Subcutaneous abdominal adipose tissue (tissue), 5 donors: ENCODE data around the gene AHDC1.
"Not testable (repeated sequence)": the region's sequence is repeated elsewhere in the genome, so short reads cannot be mapped to it uniquely, and the experiment has no call there.

Source experiments
- H3K27ac ChIP-seq: one replicate; pipeline ENCODE4 v1.7.0; 2013; ENCODE audit warnings: low read depth, mild to moderate bottlenecking, inconsistent platforms, low read length, moderate library complexity
- H3K27me3 ChIP-seq, 5 donors: one replicate each; pipeline ENCODE4 v1.7.0; 2013; ENCODE audit warnings: low read length in 5 of 5, inconsistent platforms in 1 of 5; ENCODE audit not compliant: control insufficient read depth in 5 of 5, insufficient read depth in 4 of 5
- H3K36me3 ChIP-seq, 5 donors: one replicate each; pipeline ENCODE4 v1.7.0; 2013; ENCODE audit warnings: low read length in 5 of 5; ENCODE audit not compliant: control insufficient read depth in 5 of 5, insufficient read depth in 5 of 5
- H3K4me1 ChIP-seq, 5 donors: one replicate each; pipeline ENCODE4 v1.7.0; 2013; ENCODE audit warnings: low read length in 5 of 5, mild to moderate bottlenecking in 3 of 5, moderate library complexity in 1 of 5; ENCODE audit not compliant: control insufficient read depth in 5 of 5, insufficient read depth in 5 of 5
- H3K4me3 ChIP-seq, 5 donors: one replicate each; pipeline ENCODE4 v1.7.0; 2013; ENCODE audit warnings: low read length in 5 of 5, low read depth in 1 of 5
- H3K9ac ChIP-seq, 5 donors: one replicate each; pipeline ENCODE4 v1.7.0; 2013; ENCODE audit warnings: low read length in 5 of 5, mild to moderate bottlenecking in 4 of 5, moderate library complexity in 3 of 5
- H3K9me3 ChIP-seq, 5 donors: one replicate each; pipeline ENCODE4 v1.7.0; 2013; ENCODE audit warnings: low read length in 5 of 5; ENCODE audit not compliant: control insufficient read depth in 5 of 5
- donor health status: healthy.
- donor health status: healthy.
- donor health status: healthy.
- donor health status: healthy.
- donor health status: healthy.

AHDC1 gene

DNA sequence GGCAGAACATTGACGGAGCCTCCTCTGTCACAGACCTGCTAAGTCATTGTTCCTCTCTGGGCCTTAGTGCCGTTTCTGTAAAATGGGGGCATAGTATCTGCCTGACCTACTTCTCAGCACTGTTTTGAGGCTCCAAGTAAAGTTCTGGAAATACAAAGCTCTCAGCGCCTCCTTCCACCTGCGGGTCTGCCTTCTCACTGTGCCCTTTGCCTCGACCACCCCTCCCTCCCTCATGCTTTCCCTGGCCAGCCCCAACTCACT, 98.6 kb downstream of the AHDC1 start:
- H3K36me3 ChIP-seq = no peaks in the 10 kb centered on the region
- H3K9ac ChIP-seq = peak overlapping the region in 3 of 5 donors; percentile 16 to 73 (median 68)
- H3K4me3 ChIP-seq = no peak overlapping the region
- H3K9me3 ChIP-seq = no peaks in the 10 kb centered on the region
- H3K27me3 ChIP-seq = no peaks in the 10 kb centered on the region
- H3K4me1 ChIP-seq = peaks cover 2 to 28% (median 25%) of the 10 kb centered on the region in 5 donors
- H3K27ac ChIP-seq = peak overlapping the region; percentile 87

DNA sequence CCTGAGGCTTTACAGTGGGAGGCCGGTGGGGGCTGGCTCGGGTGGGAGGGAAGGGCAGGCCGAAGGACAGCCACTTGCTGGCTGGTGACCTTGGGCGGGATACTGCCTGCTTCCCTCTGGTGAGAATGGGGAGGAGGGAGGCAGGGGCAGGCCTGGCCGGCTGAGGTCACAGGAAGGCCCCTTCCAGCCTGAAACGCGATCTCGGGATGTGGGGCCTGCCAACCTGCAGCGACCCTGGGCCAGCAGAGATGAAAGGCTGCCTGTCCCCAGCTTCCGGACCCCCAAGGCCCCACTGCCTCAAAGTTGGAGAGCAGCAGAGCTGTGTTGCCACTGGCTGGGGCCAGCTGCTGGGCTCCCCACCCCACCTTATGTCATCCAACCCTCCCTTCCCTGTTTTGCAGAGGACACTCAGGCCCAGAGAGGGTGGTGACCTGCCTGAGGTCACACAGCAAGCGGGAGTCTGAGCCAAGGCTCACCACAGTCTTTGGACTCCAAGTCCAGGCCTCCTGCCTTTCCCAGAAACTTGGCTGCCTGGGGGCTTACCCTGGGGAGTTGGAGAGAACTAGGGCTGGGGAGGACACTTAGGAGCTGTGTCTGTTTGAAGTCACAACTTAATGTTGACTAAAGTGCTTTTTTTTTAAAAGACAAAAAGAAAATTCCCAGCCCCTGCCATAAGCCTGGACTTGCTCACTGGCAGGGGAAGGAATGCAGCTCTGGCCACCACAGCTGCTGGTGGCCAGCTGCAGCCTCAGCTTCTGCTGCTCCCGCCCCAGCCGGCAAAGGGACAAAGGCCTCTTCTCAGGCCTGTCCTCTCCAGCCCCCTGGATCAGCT, 99.1 kb downstream of the AHDC1 start:
- Histone ChIP-seq H3K4me3 (peak overlapping the region in 2 of 5 donors; percentile 3 to 30), H3K4me1 (peaks cover 2 to 28% (median 25%) of the 10 kb centered on the region in 5 donors), H3K27ac (peak overlapping the region; percentile 87), H3K27me3 (no peaks in the 10 kb centered on the region), H3K9ac (peak overlapping the region; percentile 38 to 73 (median 45)), H3K9me3 (no peaks in the 10 kb centered on the region), H3K36me3 (no peaks in the 10 kb centered on the region)

DNA sequence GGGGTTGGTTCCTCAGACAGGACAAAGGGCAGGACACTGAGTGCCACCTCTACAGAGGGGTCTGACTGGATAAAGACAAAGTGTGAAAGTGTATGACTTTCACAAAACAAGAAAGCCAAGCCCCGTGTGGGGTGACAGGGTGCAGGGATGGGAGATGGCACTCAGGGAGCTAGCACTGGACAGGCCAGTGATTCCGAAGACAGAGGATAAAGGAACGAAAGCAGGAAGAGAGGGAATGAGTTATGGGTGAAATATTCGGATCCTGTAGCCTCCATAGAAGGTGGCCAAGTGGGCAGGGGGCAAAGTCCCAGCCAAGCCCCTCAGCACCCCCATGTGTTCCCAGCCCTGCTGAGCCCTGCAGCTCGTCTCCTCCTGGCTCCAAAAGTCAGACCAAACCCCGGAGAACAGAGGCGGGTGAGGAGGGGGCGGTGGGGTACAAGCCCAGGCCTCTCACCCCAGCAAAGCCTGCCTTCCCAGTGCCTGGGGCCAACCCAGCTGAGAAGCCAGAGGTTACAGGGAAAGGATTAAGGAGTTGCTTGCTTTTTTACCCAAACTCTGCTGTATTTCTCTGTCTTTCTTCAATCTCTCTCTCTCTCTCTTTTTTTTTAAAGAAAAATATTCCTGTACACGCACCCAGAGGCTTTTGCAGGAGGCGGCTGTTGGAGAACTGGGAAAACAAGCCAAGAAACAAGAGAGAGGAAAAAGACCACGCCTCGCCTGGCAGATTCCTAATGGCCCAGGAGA, 99.9 kb downstream of the AHDC1 start:
- Histone ChIP-seq H3K4me1 (peaks cover 2 to 26% (median 25%) of the 10 kb centered on the region in 5 donors), H3K27ac (peak overlapping the region; percentile 87), H3K4me3 (peak overlapping the region in 4 of 5 donors; percentile 36 to 47 (median 40)), H3K9ac (peak overlapping the region in 3 of 5 donors; percentile 6 to 67 (median 56)), H3K27me3 (no peaks in the 10 kb centered on the region), H3K36me3 (no peaks in the 10 kb centered on the region), H3K9me3 (no peaks in the 10 kb centered on the region)

DNA sequence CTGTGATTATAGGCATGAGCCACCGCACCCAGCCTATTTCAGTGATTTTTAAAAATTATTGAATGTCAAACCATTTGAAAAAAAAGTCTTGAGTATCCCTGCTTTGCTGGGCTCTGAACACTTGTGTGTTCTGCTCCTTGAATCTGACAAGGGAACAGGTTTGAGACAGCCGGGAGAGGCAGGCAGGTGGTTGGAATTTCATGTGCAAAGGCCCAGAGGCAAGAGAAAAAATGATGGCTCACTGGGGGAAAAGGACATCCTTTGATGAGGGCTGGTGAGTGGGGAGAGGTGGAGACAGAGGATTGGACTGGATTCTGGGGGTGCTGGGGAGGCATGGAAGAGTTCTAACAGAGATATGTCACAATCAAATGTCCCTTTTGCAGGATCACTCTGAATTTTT, 100.9 kb downstream of the AHDC1 start:
- H3K36me3 ChIP-seq = no peaks in the 10 kb centered on the region
- no peak overlapping the region for H3K27ac ChIP-seq
- peaks cover 2 to 25% (median 24%) of the 10 kb centered on the region in 5 donors for H3K4me1 ChIP-seq
- no peak overlapping the region for H3K4me3 ChIP-seq
- H3K9me3 ChIP-seq = no peaks in the 10 kb centered on the region
- H3K9ac ChIP-seq = no peak overlapping the region
- no peaks in the 10 kb centered on the region for H3K27me3 ChIP-seq

DNA sequence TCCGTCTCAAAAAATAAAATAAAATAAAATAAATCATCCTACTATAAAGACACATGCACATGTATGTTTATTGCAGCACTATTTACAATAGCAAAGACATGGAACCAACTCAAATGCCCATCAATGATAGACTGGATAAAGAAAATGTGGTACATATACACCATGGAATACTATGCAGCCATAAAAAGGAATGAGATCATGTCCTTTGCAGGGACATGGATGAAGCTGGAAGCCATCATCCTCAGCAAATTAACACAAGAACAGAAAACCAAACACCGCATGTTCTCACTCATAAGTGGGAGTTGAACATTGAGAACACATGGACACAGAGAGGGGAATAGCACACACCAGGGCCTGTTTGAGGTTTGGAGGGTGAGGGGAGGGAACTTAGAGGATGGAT, 102.8 kb downstream of the AHDC1 start:
- not testable (repeated sequence) for H3K27me3 ChIP-seq, H3K36me3 ChIP-seq, H3K27ac ChIP-seq, H3K4me3 ChIP-seq, H3K9me3 ChIP-seq, H3K9ac ChIP-seq
- H3K4me1 ChIP-seq = peaks cover 2 to 33% (median 31%) of the 10 kb centered on the region in 5 donors

DNA sequence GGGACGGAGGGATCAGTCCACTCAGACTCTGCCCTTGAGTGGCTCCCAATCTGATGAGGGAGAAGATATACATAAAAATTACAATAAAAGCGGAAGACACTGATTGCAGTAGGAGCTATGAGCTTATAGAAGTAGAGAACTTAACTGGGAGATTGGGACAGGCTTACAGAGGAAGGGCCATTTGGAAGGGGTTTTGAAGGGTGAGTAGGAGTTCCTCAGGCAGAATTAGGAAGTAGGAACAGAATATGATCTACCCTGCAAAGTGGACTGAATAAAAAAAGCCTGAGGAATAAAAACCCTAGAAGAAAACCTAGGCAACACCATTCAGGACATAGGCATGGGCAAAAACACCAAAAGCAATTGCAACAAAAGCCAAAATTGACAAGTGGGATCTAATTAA, 104.8 kb downstream of the AHDC1 start:
- Histone ChIP-seq H3K9me3 (no peaks in the 10 kb centered on the region), H3K36me3 (no peaks in the 10 kb centered on the region), H3K9ac (no peak overlapping the region), H3K27me3 (no peaks in the 10 kb centered on the region), H3K27ac (no peak overlapping the region), H3K4me3 (no peak overlapping the region), H3K4me1 (peaks cover 2 to 20% (median 17%) of the 10 kb centered on the region in 5 donors)

DNA sequence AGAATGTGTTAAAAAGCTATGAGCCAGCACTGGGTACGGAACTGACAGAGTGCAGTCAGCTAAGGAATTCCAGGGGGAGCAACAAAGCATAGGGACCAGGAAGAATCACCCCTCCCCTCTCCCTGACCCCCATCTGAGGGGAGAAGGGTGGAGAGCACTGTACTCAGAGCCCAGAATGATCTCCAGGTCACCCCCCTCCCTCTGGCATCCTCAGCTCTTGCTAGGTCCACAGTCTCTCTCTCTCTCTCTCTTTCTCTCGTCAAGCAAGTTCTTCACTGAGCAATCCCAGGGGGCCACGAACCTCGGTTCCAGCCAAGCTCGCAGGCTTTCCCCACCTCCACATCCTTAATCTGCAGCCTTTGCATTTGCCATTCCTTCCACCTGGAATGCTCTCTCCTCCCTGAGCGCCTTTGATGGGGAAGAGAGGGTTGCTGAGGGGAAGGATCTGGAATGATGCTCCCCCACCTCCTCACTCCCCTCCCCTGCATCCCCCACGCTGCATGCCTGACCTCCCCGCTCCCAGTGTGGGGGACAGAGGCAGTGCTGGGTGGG, 107.3 kb downstream of the AHDC1 start:
- H3K4me1 ChIP-seq = peaks cover 0 to 22% (median 18%) of the 10 kb centered on the region in 5 donors
- H3K27ac ChIP-seq = no peak overlapping the region
- no peaks in the 10 kb centered on the region for H3K9me3 ChIP-seq
- H3K4me3 ChIP-seq = peak overlapping the region; percentile 14 to 69 (median 48)
- no peaks in the 10 kb centered on the region for H3K27me3 ChIP-seq
- H3K36me3 ChIP-seq = no peaks in the 10 kb centered on the region
- peak overlapping the region in 1 of 5 donors; percentile 59 for H3K9ac ChIP-seq

DNA sequence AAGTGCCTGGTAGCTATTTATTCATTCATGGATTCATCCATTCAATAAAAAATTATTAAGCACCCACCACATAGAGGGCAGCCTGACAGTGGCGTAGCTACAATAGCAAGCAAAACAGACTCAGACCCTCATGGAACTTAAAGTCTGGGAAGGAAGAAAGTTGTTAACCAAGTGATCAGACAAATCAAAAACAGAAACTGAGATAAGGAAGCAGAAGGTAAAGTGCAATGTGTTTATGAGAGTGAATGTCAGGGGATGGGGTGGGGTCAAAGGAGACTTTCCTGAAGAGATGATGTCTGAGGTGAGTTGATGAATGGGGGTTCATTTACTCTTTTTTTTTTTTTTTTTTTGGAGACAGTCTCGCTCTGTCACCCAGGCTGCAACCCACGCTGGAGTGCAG, 111.1 kb downstream of the AHDC1 start:
- H3K9ac ChIP-seq = peak overlapping the region in 2 of 5 donors; percentile 55 to 68
- no peaks in the 10 kb centered on the region for H3K27me3 ChIP-seq
- H3K4me3 ChIP-seq = no peak overlapping the region
- no peaks in the 10 kb centered on the region for H3K9me3 ChIP-seq
- peak overlapping the region; percentile 99 for H3K27ac ChIP-seq
- H3K36me3 ChIP-seq = no peaks in the 10 kb centered on the region
- peaks cover 10 to 50% (median 43%) of the 10 kb centered on the region in 5 donors for H3K4me1 ChIP-seq

DNA sequence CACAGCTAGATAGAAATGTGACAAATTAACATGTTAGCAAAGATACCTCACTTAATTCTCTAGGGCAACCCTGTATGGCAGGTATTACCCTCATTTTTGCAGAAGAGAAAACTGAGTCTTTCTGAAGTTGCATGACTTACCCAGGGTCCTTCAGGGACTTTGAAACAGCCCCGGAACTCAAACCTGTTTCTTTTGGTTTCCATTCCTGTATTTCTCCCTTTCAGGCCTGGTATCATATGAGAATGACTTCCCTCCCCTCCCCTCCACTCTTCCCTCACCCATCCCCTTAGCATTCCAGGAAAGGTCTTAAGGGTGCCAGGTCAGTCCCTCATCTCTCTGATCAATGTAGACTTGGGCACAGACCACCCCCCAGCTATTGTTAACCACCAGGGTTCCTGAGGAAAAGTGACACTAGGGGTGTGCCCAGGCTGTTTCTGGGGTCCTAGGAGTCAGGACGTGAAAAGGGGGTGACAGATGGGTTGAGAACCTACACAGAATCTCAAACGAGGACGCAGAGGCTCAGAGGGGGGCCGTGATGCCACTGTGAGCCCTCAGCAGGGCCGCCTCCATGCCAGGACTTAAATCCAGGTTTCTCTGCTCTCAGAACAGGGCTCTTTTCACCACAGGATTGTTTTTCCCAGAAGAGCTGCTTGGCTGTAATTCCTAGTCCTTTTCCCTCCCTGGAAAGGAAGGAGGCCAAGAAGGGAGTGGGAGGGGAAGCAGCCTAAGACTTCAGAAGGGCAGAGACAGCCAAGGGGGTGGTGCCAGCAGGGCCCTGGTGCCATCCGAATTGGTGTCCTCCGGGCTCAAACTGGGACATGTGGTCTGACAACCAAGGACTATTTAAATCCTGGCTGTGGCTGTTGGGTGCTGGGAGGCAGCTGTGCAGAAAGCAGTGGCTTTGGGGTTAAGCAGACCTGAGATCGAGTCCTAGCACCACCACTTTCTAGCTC, 111.9 kb downstream of the AHDC1 start:
- no peaks in the 10 kb centered on the region for H3K36me3 ChIP-seq
- H3K27me3 ChIP-seq = no peaks in the 10 kb centered on the region
- peak overlapping the region; percentile 99 for H3K27ac ChIP-seq
- peaks cover 10 to 51% (median 44%) of the 10 kb centered on the region in 5 donors for H3K4me1 ChIP-seq
- H3K9ac ChIP-seq = peak overlapping the region; percentile 55 to 75 (median 66)
- no peaks in the 10 kb centered on the region for H3K9me3 ChIP-seq
- H3K4me3 ChIP-seq = no peak overlapping the region
